ENCODE data around the gene LDLRAD3.

Gene LDLRAD3

DNA sequence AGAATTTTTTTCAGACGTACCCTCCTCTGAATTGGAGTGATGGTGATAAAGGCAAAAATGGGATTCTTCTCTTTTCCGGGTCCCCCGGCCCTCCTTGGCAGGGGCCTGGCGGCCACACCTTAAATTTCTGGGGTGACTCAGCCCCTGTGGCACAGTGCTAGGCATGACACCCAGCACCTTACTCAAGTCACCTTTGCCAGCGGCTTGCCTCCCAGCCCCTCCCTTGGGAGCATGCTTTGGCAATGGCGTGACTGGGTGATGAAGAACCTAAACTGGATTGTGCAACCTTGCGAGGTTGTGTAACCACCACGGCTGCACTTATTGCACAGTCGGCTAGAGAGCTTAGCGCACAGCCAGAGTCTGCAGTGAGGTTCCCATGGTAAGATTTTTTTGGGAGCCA lies 16.2 kb upstream of the LDLRAD3 start:
- DNase-seq = no peak

DNA sequence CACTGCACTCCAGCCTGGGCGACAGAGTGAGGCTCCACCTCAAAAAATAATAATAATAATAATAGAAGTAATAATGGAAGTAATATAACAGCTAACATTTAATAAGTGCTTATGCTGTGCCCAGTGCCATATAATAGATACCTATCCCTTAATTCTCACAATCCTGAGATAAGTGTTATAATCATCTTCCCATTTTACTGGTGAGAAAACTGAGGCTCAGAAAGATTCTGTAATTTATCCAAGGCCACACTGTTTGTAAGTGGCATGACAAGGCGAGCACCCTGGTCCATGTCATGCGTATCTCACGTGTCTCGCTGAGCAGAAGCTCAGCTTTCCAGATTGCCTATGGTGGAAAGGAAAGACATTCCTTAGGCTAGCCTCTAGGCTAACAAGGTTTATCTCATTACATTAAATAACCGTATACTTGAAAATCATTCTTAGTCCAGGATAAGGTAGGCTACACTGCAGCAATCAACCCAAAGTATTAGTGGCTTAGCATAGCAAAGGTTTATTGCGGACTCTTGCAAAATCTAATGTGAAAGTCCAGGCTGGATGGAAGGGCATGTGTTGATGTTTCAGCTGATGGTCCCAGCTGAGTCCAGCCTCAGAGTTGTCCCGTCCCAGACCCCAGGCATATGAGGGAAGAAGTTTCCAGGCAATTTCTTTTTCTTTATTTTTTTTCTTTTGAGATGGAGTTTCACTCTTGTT lies 15.0 kb upstream of the LDLRAD3 start:
- no peak for DNase-seq

DNA sequence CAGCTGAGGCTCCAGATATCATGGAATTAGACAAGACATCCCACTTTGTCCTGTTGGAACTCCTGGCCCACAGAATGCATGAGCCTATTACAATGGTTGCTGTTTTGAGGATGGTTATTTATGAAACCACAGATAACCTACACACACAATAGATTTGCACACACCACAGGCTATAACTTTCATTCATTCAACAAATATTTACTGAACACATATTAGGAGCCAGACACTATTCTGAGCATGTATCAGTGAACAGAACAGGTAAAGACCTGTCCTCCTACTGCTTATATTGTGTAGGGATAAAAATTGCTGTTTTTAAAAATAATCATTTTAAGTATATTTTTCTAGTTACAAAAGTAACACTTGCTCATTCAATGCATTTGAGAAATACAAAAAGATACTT lies 13.4 kb upstream of the LDLRAD3 start:
- DNase-seq = no peak

DNA sequence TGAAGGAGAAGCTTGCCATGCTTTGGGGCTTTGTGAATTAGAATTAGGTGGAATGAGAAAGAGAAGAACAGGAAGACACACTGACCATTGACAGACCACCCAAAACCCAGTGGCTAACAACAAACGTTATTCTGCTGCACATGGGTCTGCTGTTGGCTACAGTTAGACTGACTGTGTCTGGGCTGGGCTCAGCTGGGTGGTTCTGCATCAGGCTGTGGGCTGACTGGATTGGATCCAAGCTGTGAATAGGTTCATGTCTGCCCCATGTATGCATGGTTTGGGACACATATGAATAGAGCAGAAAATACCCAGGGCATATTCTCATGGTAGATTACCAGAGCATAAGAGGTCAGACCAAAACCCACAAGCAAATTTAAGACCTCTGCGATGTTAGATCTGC lies 11.7 kb upstream of the LDLRAD3 start:
- no peak for DNase-seq

DNA sequence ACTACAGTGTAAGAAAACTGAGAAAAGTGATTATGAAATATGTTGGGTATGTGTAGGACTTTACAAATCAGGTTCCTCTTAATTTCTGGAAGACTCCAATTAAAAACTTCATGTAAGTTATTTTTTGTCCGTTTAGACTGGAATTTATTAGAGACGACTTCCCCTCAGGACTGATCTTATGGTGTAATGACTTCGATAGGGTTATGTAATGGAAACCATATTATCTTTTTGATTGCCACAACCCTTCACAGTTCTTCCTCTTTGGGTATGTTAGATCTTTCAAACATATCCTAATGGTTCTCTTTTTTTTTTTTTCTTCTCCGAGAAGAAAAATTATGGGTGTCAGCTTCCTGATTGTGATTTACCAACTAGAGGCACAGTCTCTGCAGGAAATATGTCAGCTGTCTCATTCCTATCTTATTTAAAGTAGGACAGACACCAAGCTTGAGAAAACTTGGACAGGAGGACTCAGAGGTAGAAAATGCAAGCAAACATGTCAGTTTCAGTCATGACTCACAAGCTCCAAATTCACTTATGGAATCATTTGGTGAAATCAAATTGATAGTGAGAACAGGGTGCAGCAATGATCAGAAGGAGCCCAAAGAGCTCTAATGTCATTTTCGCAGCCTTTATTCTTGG lies 11.1 kb upstream of the LDLRAD3 start:
- no peak for DNase-seq

DNA sequence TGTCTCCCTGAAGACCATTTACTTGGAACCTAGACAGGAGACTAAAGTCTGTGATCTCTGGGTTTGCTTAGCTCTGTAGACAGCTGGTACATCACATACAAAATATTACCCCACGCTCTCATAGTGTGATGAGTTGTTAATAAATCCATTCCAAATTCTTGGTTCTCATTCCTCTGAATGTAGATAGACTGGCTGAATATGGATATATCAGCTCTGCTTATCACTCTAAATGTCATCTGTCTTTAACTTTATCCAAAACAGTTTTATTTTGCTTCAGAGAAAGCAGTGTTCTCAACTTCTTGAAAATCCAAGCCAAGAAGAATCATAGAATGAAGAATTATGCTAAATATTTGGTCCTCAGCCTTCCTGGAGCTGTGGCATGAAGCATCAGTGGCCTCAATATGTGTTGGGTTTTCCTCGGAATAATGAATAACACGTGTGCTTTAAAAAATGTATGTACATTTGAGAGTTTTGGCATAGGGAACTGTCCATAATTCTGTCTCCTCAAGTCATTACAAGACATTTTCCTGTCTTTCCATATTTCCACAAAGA lies 10.5 kb upstream of the LDLRAD3 start:
- no peak for DNase-seq

DNA sequence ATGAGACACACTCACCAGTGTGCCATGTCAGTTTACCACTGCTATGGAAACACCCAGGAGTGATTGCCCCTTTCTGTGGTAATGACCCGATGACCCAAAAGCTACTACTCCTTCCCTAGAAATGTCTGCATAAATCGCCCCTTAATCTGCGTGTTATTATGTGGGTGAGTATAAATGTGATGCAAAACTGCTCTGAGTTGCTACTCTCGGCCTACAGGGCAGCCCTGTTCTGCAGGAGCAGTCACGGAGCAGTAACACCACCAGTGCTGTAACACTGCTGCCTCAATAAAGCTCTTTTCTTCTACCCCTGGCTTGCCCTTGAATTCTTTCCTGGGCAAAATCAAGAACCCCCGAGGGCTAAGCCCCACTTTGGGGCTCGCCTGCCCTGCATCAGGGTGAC lies 9.6 kb upstream of the LDLRAD3 start:
- no peak for DNase-seq

DNA sequence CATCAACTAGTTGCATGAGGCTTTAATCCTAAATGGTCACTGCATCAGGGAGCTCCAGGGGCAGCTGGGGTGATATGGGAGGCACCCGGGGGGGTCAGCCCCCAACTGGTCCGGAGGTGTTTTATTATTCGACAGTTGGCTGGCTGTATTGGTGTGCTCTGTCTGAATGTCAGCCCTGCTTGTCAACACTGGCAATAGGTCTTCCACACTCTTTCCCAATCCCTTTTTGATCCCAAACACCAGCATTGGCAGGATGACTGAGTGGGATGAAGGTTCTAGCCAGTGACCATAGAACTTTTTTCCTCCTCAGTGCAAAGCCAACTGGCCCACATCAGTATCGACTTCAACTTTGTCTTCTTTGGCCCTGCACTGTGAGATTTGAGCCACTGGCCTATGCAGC lies 8.9 kb upstream of the LDLRAD3 start:
- no peak for DNase-seq

DNA sequence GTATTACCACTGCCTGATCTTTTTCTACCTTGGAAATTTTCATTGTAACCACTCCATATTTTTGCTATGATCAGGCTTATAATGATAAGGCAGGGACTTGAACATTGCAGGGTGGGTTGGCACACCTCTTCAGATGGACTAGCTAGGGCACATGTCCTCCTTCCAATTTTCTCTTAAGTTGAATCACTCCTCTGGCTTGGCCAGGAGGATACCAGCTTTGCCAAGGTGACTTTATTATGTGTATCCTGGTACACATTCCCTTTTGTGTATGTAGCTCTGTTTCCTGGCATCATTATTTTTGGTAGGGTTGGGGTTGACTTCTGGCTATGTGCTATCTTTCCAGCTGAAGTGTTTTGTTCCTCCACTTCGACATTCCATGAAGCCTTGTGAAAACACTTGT lies 8.5 kb upstream of the LDLRAD3 start:
- no peak for DNase-seq

DNA sequence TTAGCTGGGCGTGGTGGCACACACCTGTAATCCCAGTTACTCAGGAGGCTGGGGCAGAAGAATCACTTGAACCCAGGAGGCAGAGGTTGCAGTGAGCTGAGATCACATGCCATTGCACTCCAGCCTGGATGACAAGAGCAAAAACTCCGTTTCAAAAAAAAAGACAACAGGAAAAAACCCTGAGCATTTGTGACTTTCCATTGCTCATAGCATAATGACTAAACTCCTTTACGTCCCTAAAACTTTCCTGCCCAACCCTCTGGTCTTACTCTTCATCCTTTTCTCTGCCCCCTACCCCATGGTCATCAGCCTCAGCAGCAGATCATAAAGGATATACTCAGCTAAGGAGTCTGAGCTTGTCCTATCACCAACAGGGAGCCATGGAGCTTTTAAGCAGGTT lies 6.8 kb upstream of the LDLRAD3 start:
- no peak for DNase-seq

DNA sequence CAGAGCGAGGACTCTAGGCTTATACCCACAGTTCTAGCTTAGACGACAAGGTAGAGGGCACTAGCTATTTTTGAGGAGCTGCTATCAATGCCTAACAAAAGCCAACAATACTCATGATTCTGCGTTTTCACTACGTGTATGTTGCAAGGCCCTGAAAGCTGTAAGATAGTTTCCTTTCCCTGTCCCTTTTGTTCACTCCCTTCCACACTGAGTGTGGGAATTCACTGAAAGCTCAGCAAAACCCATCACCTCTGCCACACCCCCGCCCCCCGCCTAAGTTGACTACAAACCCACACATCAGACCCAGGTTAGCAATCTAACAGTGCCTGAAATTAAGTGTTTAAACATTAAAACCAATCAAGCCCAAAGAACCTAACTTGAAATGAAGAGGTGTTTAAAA lies 6.2 kb upstream of the LDLRAD3 start:
- no peak for DNase-seq

DNA sequence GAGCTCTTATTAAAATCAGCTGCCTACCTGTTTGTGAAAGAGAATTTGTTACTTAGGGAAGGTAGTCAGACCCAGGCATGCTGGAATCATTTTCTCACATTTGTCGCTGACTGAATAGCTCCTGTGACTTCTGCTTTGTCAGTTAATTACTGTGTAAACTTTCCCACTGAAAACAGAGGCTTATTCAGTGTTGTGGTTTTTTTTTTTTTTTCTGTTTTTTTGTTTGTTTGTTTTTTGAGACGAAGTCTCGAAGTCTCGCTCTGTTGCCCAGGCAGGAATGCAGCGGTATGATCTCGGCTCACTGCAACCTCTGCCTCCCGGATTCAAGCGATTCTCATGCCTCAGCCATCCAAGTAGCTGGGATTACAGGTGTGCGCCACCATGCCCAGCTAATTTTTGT lies 5.6 kb upstream of the LDLRAD3 start:
- DNase-seq = no peak

DNA sequence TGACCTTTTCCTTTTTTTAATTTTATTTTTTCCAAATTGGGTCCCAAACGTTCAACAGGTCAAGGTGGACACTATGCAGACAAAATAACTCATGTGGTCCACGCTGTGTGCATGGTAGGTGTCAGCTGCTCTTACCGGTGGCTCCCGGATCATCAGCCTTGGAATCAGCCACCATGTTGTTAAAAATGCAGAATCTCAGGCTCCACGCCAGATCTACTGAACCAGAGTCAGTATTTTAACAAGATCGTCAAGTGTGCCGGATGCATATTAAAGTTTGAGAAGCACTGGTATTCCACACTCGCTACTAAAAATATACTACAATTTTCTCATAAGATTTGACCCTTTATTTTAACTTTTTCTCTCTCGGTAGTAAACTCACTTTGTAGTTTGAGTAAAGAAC lies 553 bp upstream of the LDLRAD3 start:
- no peak for DNase-seq

DNA sequence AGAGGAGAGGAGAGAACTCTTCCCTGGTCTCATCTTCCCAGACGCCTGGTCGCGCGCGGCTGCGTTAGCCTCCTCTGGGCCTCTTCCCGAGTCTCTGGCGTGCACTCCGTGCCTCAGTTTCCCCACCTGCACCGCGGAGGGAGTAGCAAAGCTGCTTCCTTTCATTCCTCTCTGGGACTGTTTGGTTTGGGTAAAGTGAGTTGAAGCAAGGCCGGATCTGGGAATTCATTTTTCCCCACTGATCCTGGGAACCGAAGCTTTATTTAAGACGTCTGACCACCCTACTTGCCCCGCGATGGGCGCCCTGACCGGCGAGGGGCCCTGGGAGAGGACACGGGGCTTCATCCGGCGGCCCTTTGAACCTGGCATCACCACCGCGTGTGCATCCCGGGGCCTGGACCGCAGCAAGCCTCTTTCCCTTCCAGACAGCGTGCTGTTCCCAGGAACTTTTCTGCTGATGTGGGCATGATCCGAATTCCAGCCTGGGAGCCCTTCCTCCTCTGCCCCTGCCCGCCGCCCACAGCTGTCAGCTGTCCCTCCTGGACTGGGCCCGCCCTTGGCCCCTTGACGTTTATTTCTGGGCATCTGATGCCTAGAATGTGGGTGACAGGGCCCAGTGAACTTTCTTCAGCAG lies 758 bp downstream of the LDLRAD3 start:
- no peak for DNase-seq

DNA sequence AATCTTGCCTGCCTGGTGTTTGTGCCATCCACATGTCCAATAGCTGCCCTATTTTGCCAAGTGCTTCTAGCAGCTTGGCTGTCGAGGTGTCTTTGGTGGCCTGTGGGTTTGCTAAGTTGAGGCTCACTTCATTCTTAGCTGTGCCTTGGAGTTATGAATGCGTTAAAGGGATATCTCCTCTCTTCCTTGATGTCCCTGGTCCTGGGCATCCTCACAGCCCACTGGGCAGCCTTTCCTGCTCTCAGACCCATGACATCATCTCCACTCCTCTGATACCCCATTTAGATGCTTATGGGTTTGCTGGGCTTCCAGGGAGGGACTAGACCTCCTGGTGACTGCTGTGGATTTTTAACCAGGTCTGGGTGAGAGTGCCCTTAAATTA lies 1.3 kb downstream of the LDLRAD3 start:
- no peak for DNase-seq

DNA sequence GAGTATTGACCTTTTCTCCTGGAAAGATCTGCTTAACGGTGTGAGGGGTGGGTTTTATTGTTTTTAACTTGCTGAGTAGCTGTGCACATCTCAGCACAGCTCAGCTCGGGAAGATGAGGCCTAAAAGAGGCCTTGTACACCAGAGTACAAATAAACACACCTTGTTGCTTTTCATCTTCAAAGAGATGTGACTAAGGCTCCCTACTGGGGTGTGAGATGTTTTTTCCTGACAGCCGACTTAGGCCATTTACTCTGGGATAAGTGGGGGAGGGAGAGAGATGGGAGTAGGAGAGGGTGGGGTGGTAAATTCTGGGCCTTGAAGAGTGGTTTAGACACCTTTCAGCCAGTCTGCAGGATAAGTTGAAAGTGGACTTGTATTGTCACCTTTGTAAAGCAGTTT lies 2.9 kb downstream of the LDLRAD3 start:
- no peak for DNase-seq

DNA sequence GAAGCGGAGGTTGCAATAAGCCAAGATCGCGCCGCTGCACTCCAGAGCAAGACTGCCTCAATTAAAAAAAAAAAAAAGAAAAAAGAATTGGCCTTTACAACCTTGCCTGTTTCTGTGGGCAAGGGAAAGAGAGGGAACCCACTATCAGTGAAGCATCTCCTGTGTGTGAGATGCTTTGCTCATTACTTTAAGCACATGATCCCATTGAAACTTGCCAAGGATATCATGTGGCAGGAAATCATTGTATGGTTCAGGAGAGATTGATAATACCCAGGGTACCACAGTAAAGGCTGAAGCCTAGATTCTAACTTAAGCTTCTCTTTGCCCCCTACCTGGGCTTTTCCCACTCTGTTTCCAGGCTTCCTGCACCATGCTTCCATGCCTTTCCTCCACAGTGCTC lies 3.6 kb downstream of the LDLRAD3 start:
- no peak for DNase-seq

DNA sequence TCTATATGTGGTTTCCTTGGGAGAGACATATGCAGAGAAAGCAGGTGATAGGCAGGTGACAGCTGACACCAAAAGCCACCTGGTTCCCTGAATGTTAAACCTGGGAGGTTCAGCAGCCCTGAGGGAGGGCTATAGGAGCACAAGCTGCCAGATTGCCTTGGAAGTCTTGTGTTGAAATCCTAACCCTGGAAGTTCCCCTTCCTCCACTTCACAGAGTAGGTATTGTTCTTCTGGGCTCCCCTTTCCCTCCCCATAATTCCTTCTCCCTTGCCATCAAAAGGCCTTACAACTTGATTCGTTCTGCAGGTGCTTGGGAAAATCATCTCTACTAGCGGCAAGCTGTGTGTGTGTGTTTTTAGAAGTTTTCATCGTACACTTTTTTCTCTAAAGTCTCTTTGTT lies 5.4 kb downstream of the LDLRAD3 start:
- no peak for DNase-seq

DNA sequence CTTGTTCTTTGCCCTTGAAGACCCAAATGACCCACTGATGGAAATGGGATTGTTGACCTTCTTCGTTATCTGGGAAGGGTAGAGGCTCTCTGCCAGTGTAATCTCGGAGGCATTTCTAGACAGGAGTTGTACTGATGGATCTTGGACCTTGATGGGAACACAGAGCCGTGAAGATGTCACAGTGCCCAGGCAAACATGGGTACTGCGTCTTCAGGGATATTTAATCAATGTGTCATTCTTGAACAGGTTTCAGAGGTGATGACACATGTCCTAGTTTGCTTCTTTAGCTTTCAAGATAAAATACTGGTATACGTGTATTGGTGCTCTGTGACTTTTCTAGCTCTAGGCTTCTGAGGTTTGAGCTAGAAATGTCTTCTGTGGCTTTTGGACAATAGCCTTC lies 6.2 kb downstream of the LDLRAD3 start:
- DNase-seq = no peak

DNA sequence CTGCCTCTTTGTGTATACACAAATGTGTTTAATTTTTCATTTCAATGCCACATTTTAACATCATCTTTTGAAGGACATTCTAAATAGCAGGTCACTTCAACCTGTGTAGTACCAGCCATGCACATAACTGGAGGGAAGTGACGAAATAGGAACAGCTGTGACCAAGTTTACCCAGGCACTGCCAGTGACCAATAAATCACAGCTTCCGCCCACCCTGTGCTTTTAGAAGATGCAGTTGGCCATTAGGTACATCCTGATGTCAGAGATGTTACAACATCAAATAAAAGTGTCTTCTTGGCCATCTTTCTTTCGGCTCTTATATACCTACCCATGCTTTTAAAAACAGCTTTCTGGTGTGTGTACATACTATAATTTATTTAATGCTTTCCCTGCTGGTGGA lies 7.8 kb downstream of the LDLRAD3 start:
- DNase-seq = no peak

DNA sequence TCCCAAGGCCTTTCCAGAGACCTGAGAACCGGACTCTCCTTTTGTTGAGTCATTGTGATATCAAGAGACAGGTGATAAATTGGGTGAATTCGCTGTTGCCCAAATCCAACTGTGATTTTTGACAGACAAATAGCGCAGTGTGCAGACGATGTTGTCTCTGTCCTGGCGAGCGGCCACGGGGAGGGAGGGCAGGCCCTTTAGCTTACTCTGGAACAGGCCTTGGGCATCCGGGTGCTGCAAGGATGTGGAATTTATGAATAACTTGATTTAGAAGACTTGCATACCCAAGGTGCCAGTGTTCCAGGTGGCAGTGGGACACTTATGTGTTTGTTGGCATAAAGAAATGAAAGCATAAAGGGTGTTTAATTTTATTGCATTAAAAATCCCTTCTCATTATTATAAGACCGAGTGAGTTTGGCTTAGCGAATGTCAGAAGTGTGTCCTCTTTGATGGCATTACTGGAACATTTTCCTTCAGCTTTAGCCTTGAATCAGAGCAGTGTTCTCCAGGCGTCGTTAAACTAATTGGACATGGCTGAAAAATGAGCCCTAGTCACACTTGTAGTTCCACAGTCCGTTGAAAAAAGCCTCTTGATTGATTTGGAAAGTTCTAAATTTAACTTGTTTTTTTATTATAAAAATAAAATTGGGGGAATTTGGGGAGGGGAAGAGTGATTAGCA lies 9.4 kb downstream of the LDLRAD3 start:
- peak; percentile 57 for DNase-seq

DNA sequence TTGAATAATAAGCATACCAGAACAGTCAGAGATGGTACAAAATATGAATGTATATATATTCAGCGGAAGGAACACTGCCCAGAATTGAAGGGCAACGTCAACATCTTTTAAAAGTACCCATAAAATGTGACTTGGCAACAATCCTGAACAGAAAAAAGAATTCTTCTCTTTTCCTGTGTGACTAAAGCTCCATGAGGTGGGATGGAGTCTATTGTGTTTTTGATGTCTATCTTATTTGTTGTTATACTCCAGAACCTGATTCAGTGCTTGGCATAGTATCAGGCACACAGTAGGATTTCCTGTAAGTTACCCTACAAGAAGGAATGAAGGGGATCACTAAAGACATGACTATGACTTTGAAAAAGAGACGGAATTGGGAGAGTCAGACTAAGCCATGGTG lies 10.3 kb downstream of the LDLRAD3 start:
- DNase-seq = no peak

DNA sequence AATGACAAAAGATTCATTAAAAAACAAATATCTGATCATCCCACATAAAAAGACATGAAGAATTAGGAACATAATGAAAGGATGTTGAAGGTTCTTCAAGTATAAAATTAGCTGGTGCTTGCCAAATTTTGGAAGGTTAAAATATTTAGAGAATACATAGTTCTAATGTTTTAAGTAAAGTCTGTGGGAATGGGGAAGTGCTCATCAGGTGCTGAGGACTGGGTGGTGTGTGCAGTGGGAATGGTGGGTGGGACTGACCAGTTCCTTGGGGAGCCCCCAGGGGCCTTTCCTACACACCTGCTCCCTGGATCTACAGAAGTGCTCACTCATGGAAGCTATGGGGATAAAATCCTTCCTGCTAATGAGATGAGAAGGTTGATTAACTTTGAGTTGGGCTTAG lies 11.8 kb downstream of the LDLRAD3 start:
- no peak for DNase-seq

All from eye (tissue), 1 donor.